ENCODE measurements around the gene EIF3D.

Gene EIF3D

DNA sequence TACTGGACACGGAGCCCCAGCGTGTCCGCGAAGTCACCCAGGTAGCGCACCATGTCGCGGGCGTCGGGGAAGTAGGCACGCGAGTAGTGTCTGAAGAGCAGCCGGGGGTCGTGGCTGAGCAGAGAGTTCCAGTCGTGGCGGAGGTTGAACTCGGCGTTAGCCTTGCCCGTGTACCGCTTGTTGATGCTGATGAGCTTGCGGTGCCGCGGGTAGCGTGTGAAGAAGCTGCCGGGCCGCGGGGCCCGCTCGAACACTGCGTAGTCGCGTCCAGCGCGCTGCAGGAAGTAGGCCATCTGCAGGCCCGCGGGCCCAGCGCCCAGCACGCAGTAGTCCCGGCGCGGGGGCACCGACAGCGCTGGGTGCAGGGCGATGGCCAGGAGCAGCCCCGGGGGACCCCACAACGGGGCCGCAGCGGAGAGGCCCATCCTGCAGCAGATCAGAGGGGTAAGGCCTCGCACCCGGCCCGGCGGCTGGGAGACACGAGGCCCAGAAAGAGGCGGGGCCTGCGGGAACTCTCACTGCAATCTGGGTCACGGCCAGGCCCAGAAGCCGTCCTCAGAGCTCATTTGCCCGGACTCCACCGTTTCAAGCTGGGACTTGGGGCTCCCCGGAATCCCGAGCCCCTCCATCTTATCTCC lies 22.8 kb downstream of the EIF3D start:
- no peak for DNase-seq

DNA sequence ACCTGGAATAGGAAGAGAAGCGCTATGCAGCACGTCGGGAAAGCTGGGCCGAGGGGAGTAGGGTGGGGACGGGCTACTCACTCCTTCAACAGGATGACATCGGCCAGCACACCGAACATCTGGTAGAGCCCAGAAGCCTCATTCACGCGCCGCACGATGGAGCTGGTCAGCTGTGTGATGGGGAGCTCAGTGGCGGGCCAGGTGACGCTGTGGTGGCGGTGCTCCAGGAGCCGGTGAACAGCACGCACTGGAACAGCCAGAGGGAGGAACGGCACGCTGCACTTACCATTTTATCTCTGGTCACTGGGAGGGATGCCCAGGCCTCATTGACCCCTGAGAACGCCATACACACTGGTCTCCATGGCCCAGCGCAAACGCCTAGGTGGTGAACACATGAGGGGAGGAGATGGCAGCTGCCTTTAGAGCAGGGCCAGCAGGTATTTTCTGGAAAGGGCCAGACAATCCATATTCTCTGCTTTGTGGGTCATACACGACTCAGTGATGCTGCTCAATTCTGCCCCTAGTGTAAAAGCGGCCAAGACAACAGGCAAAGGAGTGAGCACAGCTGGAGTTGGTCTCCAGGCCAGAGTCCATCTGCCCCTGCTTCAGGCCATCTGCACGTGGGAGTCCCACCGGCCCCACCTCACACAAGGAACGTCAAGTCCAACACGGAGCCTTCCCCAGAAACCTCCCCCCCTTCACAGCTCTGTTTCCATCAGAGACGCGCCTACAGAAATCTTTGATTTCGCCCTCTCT lies 30.9 kb downstream of the EIF3D start:
- no peak for DNase-seq

GRCh38 chr22:36493690-36494110 lies 35.3 kb downstream of the EIF3D start:
- no peak for DNase-seq

DNA sequence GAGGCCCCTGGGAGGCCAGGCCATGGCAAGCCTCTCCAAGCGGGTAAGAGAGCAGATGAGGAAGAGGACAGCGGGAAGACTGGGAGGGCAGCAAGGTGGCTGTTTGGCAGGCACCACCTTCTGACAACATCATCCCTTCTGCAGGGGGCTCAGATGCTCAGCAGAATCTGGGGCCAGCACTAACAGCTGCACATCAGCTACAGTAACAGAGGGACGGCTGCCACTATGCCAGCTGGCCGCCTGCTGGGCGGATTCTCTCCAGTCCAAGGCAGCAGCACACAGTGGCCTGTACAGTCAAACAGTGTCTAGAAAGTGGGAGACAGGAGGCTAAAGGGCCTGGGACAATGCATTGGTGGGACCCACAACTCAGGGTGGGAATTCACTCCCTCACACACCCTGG lies 36.9 kb downstream of the EIF3D start:
- no peak for DNase-seq

- DNase-seq, result no peak
These were observed 37.8 kb downstream of the EIF3D start for GRCh38 chr22:36491155-36491554.

DNA sequence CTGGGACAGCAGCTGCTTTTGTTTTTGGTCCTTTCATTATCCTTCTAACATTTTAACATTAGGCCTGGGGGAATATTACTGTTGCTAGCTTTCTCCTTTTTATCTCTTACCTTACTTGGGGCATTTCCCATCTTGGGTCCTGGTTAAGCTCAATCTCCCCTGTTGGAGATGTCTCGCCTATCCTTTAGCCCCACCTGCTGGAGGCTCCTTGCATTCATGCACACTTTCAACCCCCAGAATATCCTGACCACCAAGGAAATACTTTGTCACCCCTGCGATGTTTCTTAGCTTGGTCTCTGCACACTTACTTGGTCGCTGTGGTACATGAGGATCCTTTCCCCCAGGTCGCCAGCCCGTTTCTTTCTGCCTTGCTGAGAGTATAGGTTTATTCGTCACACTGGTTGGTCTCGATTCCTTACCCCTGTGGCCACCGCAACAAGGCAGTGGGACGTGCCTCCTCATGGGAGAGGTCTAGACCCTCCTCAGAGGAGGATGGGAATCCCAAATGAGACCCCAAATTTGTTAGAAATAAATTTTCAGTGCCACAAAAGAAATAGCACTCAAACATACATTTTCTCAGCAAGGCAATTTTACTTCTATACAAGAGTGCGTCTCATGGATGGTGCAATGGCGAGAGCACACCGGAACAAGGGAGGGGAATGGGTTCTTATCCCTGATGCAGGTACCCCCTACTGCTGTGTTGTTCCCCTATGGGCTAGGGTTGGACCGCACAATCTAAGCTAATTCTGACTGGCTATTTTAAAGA lies 42.2 kb downstream of the EIF3D start:
- no peak for DNase-seq

GRCh38 chr22:36481393-36482168 lies 47.4 kb downstream of the EIF3D start, which contains the start of gene TXN2:
TSS of gene TXN2 (minus strand) at chr22:36481640. CDS start at chr22:36480837, 803 bp downstream.
- DNase-seq, result peak; percentile 92 to 93

GRCh38 chr22:36480941-36481392 lies 48.0 kb downstream of the EIF3D start:
- peak in 1 of 2 experiments; percentile 60 for DNase-seq

GRCh38 chr22:36478966-36479365 lies 50.0 kb downstream of the EIF3D start:
- DNase-seq, result no peak

DNA sequence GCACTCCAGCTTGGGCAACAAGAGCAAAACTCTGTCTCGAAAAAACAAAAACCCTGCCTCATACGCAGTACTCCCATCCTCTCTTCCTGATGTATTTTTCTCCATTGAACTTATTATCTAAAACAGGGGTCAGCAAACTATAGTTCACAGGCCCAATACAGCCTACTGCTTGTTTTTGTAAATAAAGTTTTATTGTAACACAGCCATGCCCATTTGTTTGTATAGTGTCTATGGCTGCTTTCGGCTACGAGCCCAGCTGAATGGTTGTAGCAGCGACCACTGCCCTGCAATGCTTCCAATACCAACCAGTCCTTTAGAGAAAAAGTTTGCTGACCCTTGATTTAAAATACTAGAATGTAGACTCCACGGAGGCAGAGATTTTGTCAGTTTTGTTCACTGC lies 53.6 kb downstream of the EIF3D start:
- no peak for DNase-seq

GRCh38 chr22:36472689-36473088 lies 56.3 kb downstream of the EIF3D start:
- no peak for DNase-seq

- no peak for DNase-seq
These were observed 57.6 kb downstream of the EIF3D start for GRCh38 chr22:36471341-36471821.

DNA sequence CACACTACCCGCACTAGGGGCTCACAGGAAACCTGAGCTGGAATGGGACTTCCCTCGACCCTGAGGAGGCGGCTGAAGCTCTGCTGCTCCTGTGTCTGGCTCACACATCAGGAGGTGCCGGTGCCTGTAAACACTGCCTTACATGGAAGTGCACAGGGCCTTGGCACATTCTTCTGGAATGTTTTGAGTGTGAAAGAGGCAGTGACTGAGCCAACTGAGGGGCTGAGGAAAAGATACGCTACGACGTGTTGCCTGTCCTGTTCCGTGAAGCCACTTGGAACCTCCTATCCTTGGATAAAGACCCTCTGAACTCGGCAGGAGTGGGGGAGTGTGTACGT lies 58.0 kb downstream of the EIF3D start:
- no peak for DNase-seq

DNA sequence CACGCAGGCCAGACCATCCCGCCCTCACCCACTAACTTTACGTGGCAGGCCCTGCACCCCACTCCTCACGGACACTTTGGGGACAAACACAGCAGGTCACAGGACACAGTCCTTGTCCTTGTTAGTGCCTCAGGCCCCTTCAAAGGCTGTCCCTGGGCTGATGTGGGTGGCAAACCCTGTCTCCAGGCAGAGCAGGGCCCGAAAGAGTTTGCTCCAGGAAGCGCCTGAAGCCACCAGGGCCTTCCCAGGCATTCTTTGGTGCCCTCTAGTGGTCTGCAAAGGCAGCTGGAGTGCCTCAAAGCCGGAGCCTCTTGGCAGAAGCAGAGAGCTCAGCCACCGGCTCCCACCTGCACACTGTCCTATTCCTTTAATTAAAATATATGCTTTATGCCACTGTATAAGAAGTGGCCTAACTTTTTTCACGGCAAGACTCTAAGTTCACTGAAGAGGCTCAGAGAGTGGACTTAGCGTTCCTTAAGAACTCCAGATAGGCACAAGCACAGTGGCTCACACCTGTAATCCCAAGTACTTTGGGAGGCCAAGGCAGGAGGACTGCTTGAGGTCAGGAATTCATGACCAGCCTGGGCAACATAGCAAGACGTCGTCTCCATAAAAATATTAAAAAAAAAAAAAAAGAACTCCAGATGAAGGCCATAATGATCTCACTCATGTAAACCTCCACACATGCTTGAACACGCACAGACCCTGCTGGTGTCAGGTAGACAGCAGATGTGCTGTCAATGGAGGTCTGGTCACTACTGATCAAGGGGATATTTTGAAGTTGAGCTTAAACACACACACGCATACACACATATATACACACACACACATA lies 58.6 kb downstream of the EIF3D start:
- peak; percentile 69 to 71 for DNase-seq

DNA sequence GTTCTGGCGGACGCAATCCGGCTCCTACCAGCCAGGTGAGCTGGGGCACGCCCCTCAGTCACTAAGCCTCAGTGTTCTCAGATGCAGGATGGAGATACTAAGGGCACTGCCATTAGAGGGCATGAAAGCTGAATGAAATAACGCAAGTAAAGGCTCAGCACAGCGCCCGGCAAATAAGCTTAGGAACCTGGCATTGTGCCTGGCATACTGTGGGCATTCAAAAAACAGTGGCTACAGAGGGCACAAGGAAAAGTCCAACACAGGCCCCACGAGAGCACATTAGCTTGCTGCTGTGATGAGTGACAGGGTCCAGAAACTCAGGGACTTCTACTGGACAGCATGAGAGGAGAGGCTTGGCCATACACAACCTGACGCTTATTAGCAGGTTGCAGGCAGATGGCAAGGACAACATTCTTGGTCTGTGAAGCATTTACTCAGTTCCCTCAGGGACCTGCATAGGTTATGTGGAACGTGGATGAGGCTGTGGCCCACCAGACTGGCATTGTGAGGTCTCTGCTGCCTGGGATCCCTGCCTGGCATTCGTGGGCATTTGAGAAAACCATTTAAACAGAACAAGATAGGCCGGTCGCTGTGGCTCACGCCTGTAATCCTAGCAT lies 59.8 kb downstream of the EIF3D start:
- no peak for DNase-seq

DNA sequence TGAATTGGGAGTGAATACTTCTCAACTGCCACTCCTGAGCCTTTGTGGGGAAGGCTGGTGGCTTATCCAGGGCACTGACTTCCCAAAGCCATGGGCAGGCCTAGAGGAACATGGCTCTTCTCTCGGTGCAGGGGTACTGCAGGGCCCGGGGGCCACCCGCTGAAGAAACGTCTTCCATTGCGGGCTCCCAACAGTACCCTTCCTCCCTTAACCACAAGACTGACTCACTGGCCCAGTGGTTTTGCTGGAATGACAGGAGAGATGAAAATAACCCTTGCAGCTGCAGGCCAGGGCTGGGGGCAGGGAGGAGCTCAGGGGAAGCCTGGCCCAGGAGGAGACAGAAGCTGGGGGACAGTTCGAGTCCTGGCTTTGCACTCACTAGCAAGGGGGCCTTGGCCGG lies 61.0 kb downstream of the EIF3D start:
- no peak for DNase-seq

GRCh38 chr22:36467042-36467810 lies 61.7 kb downstream of the EIF3D start:
- DNase-seq, result no peak

GRCh38 chr22:36466258-36466657 lies 62.7 kb downstream of the EIF3D start:
- no peak for DNase-seq

DNA sequence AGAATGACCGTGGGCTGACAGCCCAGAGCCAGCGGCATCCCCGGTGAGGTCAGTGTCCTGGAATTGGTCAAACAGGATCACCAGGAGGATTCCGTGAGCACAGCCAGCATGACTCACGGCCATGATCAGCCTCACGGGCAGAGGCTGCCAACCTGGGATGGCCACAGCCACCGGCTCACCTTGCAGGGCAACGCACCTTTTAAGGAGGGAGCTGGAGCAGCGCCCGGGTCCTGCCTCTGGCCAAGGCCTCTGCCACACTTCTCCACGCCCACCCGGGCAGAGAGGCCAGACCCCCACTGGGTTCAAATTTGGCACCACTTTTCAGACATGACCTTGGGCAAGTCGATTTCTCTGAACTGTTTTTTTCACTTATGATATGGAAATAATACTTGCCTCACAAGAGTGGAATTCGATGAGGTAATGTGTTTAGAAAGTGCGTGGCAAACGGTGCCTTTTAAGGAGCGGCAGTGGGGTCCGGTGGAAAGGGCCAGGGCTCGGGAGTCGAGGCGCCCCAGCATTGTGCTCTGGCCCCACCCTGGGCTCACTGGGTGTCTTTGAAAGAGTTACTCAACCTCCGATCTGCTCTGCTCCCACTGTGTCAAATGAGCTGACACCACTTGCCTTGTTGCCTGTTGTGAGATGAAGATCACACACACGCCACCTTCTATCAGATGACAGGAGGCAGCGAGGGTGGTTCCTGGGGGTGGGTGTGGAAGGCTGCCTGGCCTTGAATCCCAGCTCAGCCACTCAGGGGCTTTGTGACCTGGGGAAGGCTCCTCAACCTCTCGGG lies 63.5 kb downstream of the EIF3D start:
- DNase-seq, result no peak
